NCI-H1930 (cell line): Measurements from ENCODE around the gene STXBP5.

Experiments
- DNase-seq, 2 experiments: peaks; one replicate each; lab custom pipeline; 2025; lab: John Stamatoyannopoulos, UW

The STXBP5 gene

DNA sequence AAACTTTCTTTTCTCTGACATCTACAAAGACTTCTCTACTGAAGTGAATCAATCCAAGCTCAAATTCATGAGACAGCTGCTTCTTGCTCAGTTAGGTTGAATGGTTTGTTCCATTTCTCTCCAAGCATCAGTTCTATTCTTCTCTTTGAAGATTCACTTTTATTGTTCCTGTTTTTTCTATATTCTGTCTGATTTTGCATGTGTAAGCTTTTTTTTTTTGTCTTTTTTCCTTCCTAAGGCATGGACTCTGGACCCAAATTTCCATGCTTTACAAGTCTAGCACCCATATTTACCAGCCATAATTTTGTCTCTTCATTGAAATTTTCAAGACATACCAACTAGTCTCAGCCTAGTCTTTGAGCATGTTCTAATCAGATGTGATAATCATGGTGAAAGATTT lies 25.9 kb upstream of the STXBP5 start:
- no peak for DNase-seq

DNA sequence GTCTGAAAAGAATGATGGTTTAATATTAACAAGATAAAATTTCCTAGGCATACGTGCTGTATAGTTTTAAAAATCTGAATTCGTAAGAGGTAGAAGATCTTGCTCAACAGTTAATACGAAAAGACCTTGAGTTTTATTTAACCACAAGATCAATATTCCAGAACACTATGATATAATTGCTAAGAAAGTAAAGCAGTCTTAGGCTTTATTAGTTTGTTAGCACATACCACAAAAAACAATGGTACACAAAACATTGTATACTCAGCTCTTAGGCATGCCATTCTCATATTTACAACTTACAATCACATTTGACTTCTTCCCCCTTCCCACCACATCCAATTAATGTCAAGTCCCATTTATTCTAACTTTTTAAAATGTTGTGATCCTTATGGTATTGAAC lies 24.4 kb upstream of the STXBP5 start:
- DNase-seq = no peak

- DNase-seq = no peak
Measured at GRCh38 chr6:147180926-147181325, 23.3 kb upstream of the STXBP5 start.

- DNase-seq = no peak
Measured at GRCh38 chr6:147184379-147184778, 19.8 kb upstream of the STXBP5 start.

DNA sequence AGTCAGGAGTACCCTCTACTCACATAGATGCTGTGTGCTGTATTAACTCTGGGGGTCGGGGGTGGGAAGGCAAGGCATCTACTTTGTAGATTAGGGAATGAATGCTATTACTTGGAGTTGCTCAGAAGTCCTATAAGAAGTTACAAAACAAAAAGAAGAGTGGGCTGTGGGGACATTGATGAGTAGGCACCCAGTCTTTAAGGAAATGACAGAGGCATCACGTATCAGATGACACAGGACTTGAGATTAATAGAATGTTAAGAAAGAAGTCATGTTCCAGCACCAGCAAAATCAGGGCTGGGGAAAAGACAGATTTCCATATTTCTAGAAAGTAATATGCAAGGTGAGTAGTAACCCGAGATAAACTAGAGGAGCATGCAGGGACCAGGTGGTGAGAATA lies 19.0 kb upstream of the STXBP5 start:
- no peak for DNase-seq

GRCh38 chr6:147190556-147190955 lies 13.7 kb upstream of the STXBP5 start:
- no peak for DNase-seq

GRCh38 chr6:147192278-147192911 lies 11.8 kb upstream of the STXBP5 start:
- DNase-seq = no peak

DNA sequence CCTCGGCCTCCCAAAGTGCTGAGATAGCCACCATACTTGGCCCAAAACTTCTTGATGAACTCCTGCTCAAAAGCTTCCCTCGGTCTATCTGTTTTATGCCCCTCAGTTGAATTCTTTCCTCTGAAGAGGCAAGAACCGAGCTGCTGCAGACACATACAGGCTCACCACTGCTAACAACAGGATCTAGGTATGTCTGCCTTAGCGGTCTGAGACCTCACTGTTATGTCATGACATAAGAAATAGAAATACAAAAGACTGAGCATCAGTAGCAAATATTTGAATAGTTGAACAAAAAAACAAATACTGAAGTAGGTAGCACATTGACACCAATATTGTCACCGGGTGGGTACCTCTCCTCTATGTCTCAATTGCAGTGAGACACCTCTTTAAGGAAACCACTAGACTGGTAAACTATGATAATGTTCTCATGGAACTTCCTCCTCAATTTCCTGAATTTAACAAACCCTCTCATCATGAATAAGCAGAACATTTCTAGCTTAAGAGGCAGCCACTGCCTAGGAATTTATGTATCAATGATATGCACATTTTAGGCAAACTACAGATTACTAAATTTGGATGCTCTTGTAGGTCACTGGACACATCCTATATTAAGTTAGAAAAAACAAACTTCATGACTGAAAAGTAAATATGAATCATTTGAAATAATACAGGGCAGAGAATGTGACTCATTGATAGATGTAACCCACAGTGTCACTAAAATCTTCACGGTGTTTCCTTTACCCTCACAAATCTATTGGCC lies 9.4 kb upstream of the STXBP5 start:
- DNase-seq = no peak

DNA sequence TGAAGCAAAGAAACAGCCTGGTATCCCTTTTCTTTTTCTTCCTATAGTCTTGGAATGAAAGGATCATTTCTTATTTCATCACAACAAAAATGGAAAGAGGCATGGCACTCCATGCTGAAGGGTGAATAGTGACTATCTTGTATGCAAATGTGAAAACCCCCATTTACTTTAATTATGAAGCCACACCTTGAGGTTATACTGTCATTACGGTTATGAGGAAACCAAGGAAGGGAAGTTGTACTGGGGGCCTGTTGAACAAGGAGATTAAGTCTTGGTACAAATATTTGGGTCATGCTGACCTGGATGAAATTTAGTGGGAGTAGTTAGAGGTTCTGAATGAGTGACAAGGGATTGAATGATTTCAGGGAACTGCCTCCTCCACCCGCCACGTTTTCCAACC lies 8.7 kb upstream of the STXBP5 start:
- no peak for DNase-seq

GRCh38 chr6:147195987-147196386 lies 8.2 kb upstream of the STXBP5 start:
- no peak for DNase-seq

DNA sequence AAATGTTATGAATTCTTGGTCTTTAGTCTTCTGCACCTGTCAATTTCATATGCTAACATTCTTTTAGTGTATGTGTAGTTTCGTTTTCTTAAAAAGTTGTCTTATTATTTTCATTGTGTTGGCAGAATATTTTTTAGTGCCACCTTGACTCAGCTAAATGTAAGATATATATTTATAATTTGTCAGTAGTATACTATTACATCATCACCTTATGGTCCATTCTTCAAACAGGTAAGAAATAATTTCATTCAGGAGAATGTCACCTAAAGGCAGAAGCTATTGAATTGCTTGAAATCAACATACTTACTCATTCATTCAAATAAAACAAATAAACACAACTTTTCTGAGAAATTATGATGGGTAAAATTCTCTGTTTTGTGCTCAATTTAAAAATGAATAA lies 3.5 kb upstream of the STXBP5 start:
- DNase-seq = no peak

GRCh38 chr6:147201885-147202515 lies 2.2 kb upstream of the STXBP5 start:
- peak; percentile 9 to 30 for DNase-seq

GRCh38 chr6:147202516-147203310 lies 1.5 kb upstream of the STXBP5 start:
- peak; percentile 79 to 80 for DNase-seq

DNA sequence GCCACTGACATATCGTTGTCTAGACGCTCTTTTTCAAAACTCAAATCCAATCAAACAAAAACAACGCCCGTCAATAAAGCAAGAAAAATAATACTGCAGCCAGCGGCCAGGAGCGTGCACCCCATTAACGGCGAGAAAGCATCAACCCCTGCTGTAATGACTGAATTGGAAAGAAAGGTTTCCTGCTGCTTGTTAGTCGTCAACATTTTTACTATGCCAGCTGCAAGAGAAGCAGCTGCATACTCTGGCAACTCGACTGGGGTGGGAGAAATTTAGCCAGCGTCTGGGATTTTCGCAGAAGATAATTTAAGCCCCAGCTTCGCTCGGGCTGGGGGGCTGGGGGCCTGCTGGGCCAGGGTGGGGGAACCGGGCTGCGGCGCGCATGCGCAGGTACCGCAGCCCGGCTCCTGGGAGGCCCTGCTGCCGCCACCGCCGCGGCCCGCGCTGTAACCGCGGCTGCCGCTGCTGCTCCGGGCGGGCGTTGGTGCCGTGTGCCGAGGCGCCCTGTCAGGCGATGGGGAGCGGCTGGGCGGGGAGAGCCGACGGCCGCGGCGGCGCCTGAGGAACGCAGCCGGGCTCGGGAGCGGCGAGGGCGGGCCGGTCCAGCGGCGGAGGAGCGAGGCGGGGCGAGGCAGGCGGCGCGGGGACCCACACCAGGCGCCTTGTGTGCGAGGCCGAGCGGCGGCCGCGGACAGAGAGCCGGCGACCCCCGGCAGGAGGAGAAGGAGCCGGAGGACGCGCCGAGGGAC lies 732 bp upstream of the STXBP5 start:
- peak; percentile 13 to 29 for DNase-seq

GRCh38 chr6:147204843-147205311 lies 660 bp downstream of the STXBP5 start:
- no peak for DNase-seq

GRCh38 chr6:147205690-147206600 lies 1.7 kb downstream of the STXBP5 start:
- DNase-seq = no peak

- no peak for DNase-seq
Measured at GRCh38 chr6:147207351-147207750, 3.1 kb downstream of the STXBP5 start.

DNA sequence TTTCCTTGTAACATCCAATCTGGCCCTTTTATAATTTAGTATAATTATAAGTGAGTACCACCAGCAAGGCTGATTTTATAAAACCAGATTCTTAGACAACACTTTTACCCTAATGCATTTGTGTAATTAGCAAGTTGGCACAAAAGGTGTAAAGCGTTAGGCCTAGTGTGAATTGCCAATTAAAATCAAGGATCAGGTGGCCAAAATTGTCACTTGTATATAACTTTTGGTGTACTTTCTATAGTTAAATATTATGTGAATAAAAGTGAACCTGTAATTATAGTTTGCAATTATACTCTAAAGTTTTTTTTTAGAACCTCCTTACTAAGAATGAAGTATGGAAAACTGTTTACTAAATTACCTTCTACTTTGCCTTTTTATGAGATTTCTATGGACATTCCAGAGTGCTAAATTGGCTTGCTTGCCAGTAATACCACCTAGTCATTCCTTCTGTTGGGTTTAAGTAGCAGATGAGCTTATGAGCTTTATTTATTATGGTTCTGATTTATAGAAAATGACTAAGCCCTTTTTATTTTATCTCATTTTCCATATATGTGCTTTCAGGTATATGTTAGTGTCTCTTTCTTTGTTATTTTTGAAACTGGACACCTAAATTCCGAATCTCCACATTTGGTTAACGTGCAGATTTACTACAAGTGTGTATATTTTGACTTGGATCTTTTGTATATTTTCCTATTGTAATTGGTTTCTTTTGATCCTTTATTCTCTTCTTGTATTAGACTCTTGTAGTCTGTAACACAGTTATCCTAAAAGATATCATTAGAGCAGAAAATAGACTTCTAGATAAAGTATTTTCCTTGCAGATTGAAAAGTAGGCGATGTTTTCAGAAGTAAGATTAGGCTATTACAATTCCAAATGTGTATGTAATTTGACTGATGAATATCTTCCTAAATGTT lies 3.9 kb downstream of the STXBP5 start:
- no peak for DNase-seq

- no peak for DNase-seq
Measured at GRCh38 chr6:147209762-147210449, 5.7 kb downstream of the STXBP5 start.
